NCI-H1694 (cell line): ENCODE measurements around the gene PDF.

ENCODE experiments used
- DNase-seq: peaks from one replicate; lab custom pipeline; 2025; lab: John Stamatoyannopoulos, UW

Gene PDF

GRCh38 chr16:69339289-69340094 lies 9.1 kb upstream of the PDF start, which contains the start of the genes COG8 and NIP7:
Gene COG8 (minus strand): TSS chr16:69339564. CDS start chr16:69339552, 12 bp downstream.
Gene NIP7 (plus strand): TSS chr16:69339772. CDS start chr16:69339830, 58 bp downstream.
- DNase-seq = peak; percentile 97

- no peak for DNase-seq
These were observed 8.3 kb upstream of the PDF start for GRCh38 chr16:69338557-69339288.

DNA sequence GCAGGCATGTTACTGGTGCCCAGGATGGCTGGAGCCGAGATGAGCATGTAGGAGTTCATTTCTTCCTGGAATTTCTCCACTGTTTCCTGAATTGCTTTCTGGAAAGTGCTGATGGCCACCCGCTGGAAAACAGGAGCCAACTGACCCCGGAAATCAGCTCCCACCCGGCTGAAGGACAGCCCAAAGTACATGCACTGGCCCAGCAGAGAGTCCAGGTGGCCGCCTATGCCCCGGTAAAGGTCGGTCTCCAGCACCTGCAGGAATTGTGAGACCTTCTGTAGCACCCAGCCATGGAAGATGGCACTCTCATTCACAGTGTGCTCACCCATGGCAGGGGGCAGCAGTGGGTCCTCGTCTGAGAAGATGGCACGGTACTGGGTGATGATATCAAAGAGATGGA lies 4.3 kb upstream of the PDF start:
- no peak for DNase-seq

DNA sequence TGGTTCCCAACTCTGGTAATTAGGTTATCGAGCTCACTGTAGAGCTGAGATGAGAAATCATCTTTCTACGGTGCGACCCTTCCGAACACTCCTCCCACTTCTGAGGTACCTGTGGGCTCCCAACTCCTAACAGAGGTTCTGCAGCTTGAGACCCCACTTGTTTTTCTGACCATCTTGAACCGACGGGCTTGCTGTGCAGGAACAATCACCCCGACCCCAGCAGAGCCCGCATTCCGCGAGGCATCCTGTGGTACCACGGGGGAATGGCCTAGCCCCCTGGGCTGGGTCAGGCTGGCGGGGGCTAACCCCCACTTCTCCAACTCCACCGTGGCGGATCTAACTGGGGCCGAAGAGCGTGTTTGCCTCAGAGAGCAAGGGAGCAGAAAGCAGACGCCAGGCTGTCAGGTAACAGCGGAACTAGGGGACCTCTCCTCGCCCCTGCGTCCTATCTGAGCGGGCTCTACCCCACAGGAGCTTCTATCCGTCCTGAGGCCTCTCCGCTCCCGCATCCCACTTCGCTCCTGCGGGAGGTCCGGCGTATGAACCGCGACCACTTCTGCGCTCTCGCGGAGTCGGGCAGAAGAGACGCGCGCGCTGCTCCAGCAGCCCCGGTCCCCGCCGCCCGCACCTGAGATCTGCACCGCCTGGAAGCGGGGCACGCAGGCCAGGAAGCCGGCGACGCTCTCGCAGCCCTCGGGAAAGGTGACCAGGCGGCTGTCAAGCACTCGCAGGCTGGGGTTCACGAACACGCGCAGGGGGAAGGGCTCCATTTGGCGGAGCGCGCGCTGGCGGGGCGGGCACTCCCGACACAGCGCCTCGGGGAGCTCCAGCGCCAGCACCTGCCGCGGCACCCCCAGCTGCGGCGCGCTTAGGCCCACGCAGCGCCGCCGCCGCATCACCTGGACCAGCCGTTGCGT lies 761 bp downstream of the PDF start:
- DNase-seq = no peak

DNA sequence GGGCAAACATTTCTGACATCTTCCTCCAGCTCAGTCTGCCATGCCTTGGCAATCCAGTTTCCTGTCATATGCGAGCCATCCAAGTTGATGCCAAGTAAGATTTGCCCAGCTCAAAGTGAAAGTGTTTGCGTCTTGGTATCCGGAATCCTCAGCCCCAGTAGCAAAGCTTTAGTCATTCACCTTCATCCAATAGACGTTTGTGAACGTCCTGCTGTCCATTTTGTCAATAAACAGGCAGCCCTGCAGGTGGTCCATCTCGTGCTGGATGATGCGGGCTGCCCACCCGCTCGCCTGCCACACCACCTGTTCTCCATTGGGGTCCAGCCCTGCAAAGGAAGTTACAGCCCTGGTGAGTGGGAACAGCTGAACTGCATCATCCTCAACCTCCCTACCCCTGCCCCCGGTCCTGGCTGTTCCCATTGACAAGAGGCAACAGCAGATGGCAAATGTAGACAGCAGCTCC lies 1.5 kb downstream of the PDF start:
- DNase-seq = no peak

- no peak for DNase-seq
These were observed 2.6 kb downstream of the PDF start for GRCh38 chr16:69327585-69328310.

GRCh38 chr16:69326172-69326873 lies 4.1 kb downstream of the PDF start:
- DNase-seq = no peak

DNA sequence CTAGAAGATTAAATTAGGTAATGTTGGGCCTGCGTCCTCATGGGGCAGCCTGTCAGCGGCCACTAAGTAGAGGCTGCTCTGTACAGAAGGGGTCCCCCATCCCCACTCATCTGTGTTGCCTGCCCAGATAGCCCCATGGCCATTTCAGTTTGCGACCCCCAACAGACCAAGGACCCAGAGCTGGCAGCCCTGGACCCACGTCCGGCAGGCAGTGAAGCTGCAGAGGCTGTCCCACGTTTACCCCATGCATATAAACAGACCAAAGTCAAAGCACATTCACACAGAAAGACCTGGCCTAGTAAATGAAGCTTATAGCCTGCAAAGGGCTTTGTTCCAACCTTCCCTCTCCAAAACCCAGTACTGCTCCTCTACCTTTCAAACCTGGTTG lies 4.6 kb downstream of the PDF start:
- DNase-seq = no peak

DNA sequence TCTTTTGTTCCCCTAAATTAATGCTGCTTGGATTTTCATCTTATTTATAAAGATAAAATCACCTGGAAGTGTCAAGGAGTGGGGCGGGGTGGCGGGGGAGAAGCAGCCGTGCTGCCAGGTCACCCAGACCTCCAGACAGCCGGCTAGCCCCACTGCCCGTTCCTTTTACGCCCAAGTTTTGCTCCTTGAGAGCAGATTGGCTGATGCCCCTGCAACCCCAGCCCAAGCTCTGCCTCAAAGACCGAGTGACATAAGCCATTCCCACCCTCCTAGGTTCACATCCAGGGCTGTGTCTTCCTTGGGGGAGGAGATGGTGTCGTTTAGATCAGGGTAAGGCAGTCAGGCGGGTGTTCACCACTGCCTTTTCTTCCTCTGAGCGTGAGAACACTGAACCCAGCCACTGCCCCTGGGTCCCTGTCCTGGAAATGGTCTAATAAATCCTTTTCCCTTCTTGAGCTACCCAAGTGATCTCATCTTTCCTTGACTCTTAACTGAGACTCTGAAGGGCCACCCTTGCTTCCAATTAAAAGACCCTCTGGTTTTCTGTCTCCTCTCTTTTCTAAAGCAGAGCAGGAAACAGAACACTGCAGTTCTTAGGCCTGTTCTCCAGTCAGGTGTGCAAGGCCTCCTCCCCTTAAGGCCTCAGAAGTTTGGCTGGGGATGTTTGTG lies 5.7 kb downstream of the PDF start:
- no peak for DNase-seq

GRCh38 chr16:69324013-69324531 lies 6.3 kb downstream of the PDF start:
- DNase-seq = no peak

DNA sequence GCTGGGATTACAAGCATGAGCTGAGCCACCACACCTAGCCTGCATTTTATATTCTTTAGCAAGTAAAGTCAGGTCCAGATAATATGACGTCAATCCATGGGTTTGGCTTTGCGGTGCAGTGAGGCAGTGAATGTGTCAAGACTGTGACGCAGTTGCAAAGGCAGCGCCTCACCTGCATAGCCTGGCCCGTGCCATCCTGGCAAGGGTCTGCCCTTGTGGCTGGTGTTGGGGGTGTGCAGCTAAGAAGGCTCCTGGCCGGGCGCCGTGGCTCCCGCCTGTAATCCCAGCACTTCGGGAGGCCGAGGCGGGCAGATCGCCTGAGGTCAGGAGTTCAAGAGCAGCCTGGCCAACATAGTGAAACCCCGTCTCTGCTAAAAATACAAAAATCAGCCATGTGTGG lies 7.0 kb downstream of the PDF start:
- no peak for DNase-seq

DNA sequence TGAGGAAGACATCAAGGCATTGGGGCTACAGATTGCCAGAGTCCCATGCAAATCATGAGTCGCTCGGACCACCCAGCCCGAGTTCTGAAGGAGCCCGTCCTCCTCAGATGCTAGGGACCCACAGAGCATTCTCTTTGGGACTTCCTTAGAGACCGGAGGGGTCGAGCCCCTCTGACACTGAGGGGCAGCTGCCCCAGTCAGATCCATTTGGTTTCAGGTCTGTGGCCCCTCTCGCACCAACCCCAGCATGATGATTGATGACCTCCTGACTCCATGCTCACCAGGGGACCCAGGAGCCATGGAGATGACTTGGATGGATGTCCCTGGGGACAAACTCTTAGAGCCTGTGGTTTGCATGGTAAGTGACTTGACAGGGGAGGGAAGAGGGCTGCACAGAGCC lies 8.0 kb downstream of the PDF start:
- DNase-seq = no peak

GRCh38 chr16:69321080-69321479 lies 9.3 kb downstream of the PDF start:
- no peak for DNase-seq

GRCh38 chr16:69320740-69321073 lies 9.7 kb downstream of the PDF start:
- DNase-seq = no peak

DNA sequence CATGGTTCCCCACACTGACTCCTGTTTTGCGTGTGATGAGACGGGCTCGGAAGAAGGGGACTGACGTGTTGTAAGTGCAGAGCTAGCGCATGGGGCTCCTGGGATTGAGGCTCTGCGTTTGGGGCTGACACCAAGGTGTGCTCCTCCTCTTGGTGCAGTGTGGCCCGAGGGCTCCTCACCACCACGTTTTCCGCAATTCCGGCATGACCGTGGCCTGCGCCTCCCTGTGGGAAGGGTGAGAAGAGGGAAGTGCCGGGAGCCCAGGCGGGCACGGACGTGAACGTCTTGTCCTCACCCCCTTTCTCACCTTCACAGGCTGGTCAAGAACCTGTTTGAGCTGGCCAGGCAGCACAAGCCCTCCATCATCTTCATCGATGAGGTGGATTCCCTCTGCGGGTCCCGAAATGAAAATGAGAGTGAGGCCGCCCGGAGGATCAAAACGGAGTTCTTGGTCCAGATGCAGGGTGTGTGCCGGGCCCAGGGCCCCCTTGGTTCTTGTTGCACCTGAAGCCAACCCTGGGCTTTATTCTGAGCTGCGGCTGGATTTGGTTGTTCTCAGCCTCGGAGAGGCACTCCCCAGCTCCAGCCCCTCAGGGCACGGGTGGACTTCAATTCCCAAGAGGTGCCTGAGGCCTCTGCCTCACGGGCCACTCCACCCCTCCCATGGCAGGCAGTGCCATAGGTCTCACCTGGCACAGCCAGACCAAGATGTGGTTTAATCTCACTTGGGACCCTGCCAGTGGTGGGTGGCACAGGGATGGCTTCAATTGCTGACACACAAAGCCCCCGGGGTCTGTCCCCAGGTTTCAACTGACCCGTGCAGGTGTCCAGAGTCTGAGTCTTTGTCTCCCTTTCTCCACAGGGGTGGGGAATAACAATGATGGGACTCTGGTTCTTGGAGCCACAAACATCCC lies 10.3 kb downstream of the PDF start:
- no peak for DNase-seq

- DNase-seq = no peak
These were observed 11.0 kb downstream of the PDF start for GRCh38 chr16:69319381-69319780.

DNA sequence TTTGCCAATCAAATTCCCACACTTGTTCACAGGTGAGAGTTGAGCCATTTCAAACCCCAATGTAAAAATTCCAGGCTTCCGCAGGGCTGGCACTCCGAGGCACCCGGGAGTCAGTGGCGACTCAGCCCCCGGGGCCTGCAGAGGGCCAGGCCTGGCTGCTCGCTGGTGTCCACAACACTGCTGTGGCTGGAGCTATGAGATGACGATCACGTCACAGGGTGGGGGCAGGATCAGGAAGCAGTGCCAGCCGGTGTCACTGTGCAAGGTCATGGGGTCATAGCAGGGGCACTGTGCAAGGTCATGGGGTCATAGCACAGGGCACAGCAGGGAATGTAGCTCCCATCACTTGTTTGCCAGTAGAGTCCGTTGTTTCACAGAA lies 11.5 kb downstream of the PDF start:
- no peak for DNase-seq

GRCh38 chr16:69318177-69318910 lies 12.0 kb downstream of the PDF start:
- DNase-seq = no peak
